LoVo (cell line): ENCODE results near the gene METTL21C.

Experiments used
- DNase-seq: peaks from one replicate; pipeline ENCODE4 v3.0.0-alpha.2; 2016; ENCODE audit warnings: low spot score

METTL21C gene

GRCh38 chr13:102667023-102667422 lies 27.8 kb downstream of the METTL21C start:
- DNase-seq: no peak

- no peak for DNase-seq
Observed at GRCh38 chr13:102659168-102659713, 35.6 kb downstream of the METTL21C start.

- DNase-seq: no peak
Observed at GRCh38 chr13:102658660-102659059, 36.2 kb downstream of the METTL21C start.

GRCh38 chr13:102657630-102658029 lies 37.2 kb downstream of the METTL21C start:
- DNase-seq: no peak

GRCh38 chr13:102654756-102655155 lies 40.1 kb downstream of the METTL21C start:
- DNase-seq: no peak

- DNase-seq: peak; percentile 17
Observed at GRCh38 chr13:102651892-102652291, 43.0 kb downstream of the METTL21C start.

GRCh38 chr13:102651392-102651791 lies 43.5 kb downstream of the METTL21C start:
- DNase-seq: peak; percentile 33

- no peak for DNase-seq
Observed at GRCh38 chr13:102650444-102650843, 44.4 kb downstream of the METTL21C start.

GRCh38 chr13:102648046-102648445 lies 46.8 kb downstream of the METTL21C start:
- DNase-seq: no peak

GRCh38 chr13:102645701-102646100 lies 49.1 kb downstream of the METTL21C start:
- no peak for DNase-seq

- DNase-seq: no peak
Observed at GRCh38 chr13:102643656-102644055, 51.2 kb downstream of the METTL21C start.

- DNase-seq: no peak
Observed at GRCh38 chr13:102642475-102642874, 52.4 kb downstream of the METTL21C start.

GRCh38 chr13:102642029-102642428 lies 52.8 kb downstream of the METTL21C start:
- no peak for DNase-seq

- DNase-seq: no peak
Observed at GRCh38 chr13:102638741-102639140, 56.1 kb downstream of the METTL21C start.
